HepG2 (cell line): ENCODE results near the gene TMEM236.

Experiments used
- BHLHE40 ChIP-seq: IDR thresholded peaks from 2 replicates; pipeline ENCODE4 v1.6.1; 2011; ENCODE audit warnings: low read length, improper control_type of control experiment
- NR3C1 ChIP-seq: sonication (generic); formaldehyde crosslinking; IDR thresholded peaks from 2 replicates; pipeline ENCODE4 v1.4.0; 2020; ENCODE audit warnings: missing genetic modification reagents
- PAF1 ChIP-seq: IDR thresholded peaks from 2 replicates; pipeline ENCODE4 v1.6.1; 2016; ENCODE audit warnings: missing genetic modification reagents, missing compliant biosample characterization
- YY1 ChIP-seq: IDR thresholded peaks from 2 replicates; pipeline ENCODE4 v1.6.1; 2011; ENCODE audit warnings: low read length, low read depth, moderate library complexity, mild to moderate bottlenecking; ENCODE audit not compliant: insufficient read depth, insufficient replicate concordance
- ZNF17 ChIP-seq: sonication (generic); formaldehyde crosslinking; IDR thresholded peaks from 2 replicates; pipeline ENCODE4 v1.5.0; 2020; ENCODE audit warnings: mild to moderate bottlenecking, missing genetic modification reagents
- ZNF264 ChIP-seq: sonication (generic); formaldehyde crosslinking; IDR thresholded peaks from 2 replicates; pipeline ENCODE4 v1.4.0; 2020; ENCODE audit warnings: missing genetic modification reagents
- TF ChIP-seq, protein P1 (sequence below): IDR thresholded peaks from 2 replicates; pipeline ENCODE4 v1.6.1; 2016

DNA sequence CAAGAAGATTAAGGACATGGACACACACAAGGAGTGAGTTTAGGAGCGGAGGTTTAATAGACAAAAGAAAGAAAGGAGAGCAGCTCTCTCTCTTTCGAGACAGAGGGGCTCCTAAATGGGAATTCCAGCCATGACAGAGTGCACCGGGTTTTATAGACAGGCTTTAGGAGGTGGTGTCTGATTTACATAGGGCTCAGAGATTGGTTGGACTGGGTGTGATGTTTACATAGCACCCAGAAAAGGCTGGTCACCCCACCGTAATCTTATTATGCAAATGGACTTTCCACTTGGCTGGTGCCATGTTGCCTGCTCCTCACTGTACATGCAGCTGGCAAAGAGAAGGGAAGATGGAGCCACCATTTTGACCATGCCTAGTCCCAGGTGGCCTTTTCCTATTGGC, 28.7 kb downstream of the TMEM236 start:
- TF ChIP-seq, protein P1, sequence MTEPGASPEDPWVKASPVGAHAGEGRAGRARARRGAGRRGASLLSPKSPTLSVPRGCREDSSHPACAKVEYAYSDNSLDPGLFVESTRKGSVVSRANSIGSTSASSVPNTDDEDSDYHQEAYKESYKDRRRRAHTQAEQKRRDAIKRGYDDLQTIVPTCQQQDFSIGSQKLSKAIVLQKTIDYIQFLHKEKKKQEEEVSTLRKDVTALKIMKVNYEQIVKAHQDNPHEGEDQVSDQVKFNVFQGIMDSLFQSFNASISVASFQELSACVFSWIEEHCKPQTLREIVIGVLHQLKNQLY = no peak
- TF ChIP-seq YY1 (no peak), ZNF17 (CRISPR knock-in tag) (no peak), PAF1 (CRISPR knock-in tag) (no peak), NR3C1 (CRISPR knock-in tag) (no peak), BHLHE40 (no peak), ZNF264 (CRISPR knock-in tag) (no peak)
